Activated naive CD4-positive, alpha-beta T cell treated with anti-CD3 and anti-CD28 coated beads, Interleukin-2, amount 50 U/mL, for 72 hours (primary cell): ENCODE results near the gene QRFPR. TPM values are rescaled to one million over a fixed set of nuclear protein-coding genes. Genes with fewer than 3 reads are reported as not detected.
"Not testable (repeated sequence)": the region's sequence is repeated elsewhere in the genome, so short reads cannot be mapped to it uniquely, and the experiment has no call there.

ENCODE experiments used
- ATAC-seq, 2 donors: fragments of 150-1000 bp; cut with Tn5 transposase; 2 replicates each; pipeline ENCODE4 v1.10.0; 2021; ENCODE audit warnings: mild to moderate bottlenecking in 2 of 2, moderate library complexity in 2 of 2
- DNase-seq, 2 donors: peaks; one replicate each; pipeline ENCODE4 v3.0.0; 2021 to 2022; ENCODE audit warnings: low spot score in 2 of 2
- H3K27ac Mint-ChIP-seq, 2 donors: one replicate each; pipeline ENCODE4 v1.8.0; 2022; ENCODE audit warnings: mild to moderate bottlenecking in 2 of 2, mixed read lengths in 2 of 2
- H3K36me3 Mint-ChIP-seq, 2 donors: one replicate each; pipeline ENCODE4 v1.8.0; 2022; ENCODE audit warnings: mixed read lengths in 2 of 2
- H3K9me3 Mint-ChIP-seq, 2 donors: one replicate each; pipeline ENCODE4 v1.8.0; 2022; ENCODE audit warnings: mixed read lengths in 2 of 2
- total RNA-seq, 2 donors: library from RNA; stranded (reverse); gene quantifications; one replicate each; pipeline ENCODE4 v1.2.3, GENCODE V29; 2022

Gene QRFPR
- total RNA-seq, 2 donors from 2014 or later: not detected

GRCh38 chr4:121360495-121360894 is 20.3 kb downstream of the QRFPR start:
- DNase-seq: no peak
- H3K36me3 Mint-ChIP-seq: no peaks in the 10 kb centered on the region
- H3K27ac Mint-ChIP-seq: no peak overlapping the region
- H3K9me3 Mint-ChIP-seq: peaks cover 0 to under 1% of the 10 kb centered on the region in 2 donors
- ATAC-seq: no peak

- no peak for DNase-seq
- no peak for ATAC-seq
- Mint-ChIP-seq H3K36me3 (peaks cover 15 to 17% of the 10 kb centered on the region in 2 donors), H3K27ac (no peak overlapping the region), H3K9me3 (peaks cover 7% of the 10 kb centered on the region in 2 donors)
Observed at GRCh38 chr4:121358473-121358872, 22.3 kb downstream of the QRFPR start.

- no peak for ATAC-seq
- peaks cover 7 to 12% of the 10 kb centered on the region in 2 donors for H3K9me3 Mint-ChIP-seq
- no peak overlapping the region for H3K27ac Mint-ChIP-seq
Observed at GRCh38 chr4:121353213-121353612, 27.6 kb downstream of the QRFPR start.

GRCh38 chr4:121344098-121344497 is 36.7 kb downstream of the QRFPR start:
- no peak for ATAC-seq
- H3K36me3 Mint-ChIP-seq: no peaks in the 10 kb centered on the region
- H3K27ac Mint-ChIP-seq: no peak overlapping the region
- no peak for DNase-seq
- H3K9me3 Mint-ChIP-seq: no peaks in the 10 kb centered on the region

More at GRCh38 chr4:121353213-121353612, 27.6 kb downstream of the QRFPR start:
- peaks cover 15 to 18% of the 10 kb centered on the region in 2 donors for H3K36me3 Mint-ChIP-seq
- no peak for DNase-seq

DNA sequence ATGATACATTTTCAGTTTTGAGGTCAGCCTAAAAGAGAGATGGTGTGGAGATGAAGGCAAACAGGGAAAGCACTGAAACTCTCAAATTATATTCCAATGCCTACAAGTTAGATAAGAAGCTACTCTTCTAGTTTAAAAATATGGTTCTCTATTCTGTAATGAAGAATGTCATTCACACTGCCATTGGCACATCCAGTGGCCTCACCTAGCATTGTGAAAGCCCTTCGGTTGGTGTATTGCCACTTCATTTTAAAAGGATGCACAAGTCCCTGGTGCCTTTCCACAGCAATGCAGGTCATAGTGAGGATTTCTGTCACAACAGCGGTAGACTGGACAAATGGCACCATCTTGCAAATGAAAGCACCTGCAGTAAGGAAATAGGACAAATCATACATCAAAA is 40.6 kb downstream of the QRFPR start:
- H3K27ac Mint-ChIP-seq: no peak overlapping the region
- H3K9me3 Mint-ChIP-seq: no peaks in the 10 kb centered on the region
- no peak for DNase-seq
- no peak for ATAC-seq
- no peaks in the 10 kb centered on the region for H3K36me3 Mint-ChIP-seq

GRCh38 chr4:121339824-121340223 is 41.0 kb downstream of the QRFPR start:
- ATAC-seq (no peak), DNase-seq (no peak)
- Mint-ChIP-seq H3K9me3 (no peaks in the 10 kb centered on the region), H3K27ac (no peak overlapping the region), H3K36me3 (no peaks in the 10 kb centered on the region)

- ATAC-seq (no peak), DNase-seq (no peak)
- Mint-ChIP-seq H3K9me3 (no peaks in the 10 kb centered on the region), H3K36me3 (no peaks in the 10 kb centered on the region), H3K27ac (no peak overlapping the region)
Observed at GRCh38 chr4:121339307-121339706, 41.5 kb downstream of the QRFPR start.

DNA sequence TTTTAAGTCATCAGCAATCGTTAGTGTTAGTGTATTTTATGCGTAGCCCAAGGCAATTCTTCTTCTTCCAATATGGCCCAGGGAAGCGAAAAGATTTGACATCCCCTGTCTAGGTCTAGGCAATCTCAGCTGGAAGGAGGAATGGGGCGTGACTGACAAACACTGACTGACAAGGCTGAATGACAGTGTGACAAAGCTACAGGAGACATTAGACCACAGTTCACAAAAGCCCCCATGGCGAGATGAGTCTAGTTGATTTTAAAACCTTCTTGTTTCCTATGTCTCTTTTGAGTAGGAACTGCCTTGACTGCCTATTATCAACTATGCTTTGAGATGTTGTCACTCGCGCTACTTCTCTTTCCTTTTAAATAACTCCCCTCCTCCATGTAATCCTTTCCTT is 42.3 kb downstream of the QRFPR start:
- ATAC-seq (no peak), DNase-seq (no peak)
- Mint-ChIP-seq H3K27ac (no peak overlapping the region), H3K36me3 (no peaks in the 10 kb centered on the region), H3K9me3 (no peaks in the 10 kb centered on the region)

- no peaks in the 10 kb centered on the region for H3K9me3 Mint-ChIP-seq
- DNase-seq (no peak), ATAC-seq (peak; percentile 49 to 51)
- H3K36me3 Mint-ChIP-seq: no peaks in the 10 kb centered on the region
- H3K27ac Mint-ChIP-seq: no peak overlapping the region
Observed at GRCh38 chr4:121336706-121337105, 44.1 kb downstream of the QRFPR start.

- H3K36me3 Mint-ChIP-seq: no peaks in the 10 kb centered on the region
- ATAC-seq: no peak
- H3K27ac Mint-ChIP-seq: no peak overlapping the region
- H3K9me3 Mint-ChIP-seq: no peaks in the 10 kb centered on the region
- no peak for DNase-seq
Observed at GRCh38 chr4:121330180-121330665, 50.6 kb downstream of the QRFPR start.

DNA sequence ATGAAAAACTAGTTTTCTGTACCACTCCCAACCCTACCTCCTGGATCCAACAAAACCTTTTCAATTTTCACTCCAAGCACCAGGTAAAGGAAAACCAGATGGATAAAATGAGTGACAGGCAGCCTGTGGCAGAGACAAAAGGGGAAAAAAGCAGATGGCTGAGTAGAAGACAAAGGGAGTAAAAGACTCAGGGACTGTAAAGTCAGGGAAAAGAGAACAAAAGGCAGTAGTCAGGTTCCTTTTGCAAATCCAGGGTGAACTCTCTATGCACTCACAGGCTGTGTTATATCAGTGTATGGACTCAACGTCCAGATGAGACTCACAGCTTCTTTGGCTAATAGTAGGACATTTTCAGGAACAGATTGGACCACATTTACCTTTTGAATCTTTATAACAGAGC is 54.2 kb downstream of the QRFPR start:
- H3K27ac Mint-ChIP-seq: no peak overlapping the region
- DNase-seq (no peak), ATAC-seq (no peak)
- H3K36me3 Mint-ChIP-seq: no peaks in the 10 kb centered on the region
- no peaks in the 10 kb centered on the region for H3K9me3 Mint-ChIP-seq

DNA sequence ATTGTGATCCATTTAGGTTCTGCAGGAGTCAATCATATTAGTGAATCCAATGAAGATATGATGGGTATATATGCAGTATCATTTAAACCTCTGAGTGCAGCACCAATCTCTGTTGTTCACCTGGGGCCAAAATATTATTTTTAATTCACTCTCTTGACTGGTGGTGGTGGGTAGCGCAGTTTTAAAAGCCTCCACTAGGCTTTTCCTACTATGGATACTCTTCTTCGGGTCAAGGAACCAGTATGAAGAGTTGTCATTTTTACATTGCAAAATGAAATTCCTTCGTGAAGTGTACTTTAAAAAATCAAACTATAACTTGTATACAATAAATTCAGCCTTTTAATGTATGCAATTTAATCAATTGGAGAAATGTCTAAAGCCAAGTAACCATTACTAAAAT is 56.5 kb downstream of the QRFPR start:
- no peaks in the 10 kb centered on the region for H3K9me3 Mint-ChIP-seq

DNA sequence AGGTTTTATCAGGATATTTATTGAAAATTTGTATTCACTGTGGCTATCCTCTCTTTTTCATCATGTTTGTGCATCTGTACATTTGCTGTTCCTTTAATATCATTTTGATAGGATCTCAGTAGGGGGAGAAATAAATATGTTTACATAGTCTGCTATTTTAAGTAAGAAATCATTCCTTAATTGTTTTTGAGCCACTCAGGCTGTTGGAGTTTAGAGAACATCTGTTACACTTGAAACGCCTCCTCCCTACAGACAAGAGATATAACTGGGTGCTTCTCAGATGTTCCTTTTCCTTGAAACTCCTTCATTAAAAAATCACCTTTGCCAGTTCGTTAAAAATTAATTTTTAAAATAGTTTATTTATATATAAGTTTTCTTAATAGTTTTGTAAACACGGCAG is 59.4 kb downstream of the QRFPR start:
- Mint-ChIP-seq H3K36me3 (no peaks in the 10 kb centered on the region), H3K9me3 (peaks cover 0 to 4% of the 10 kb centered on the region in 2 donors), H3K27ac (no peak overlapping the region)
- no peak for ATAC-seq
- no peak for DNase-seq

More for the DNA sequence above, 56.5 kb downstream of the QRFPR start:
- H3K36me3 Mint-ChIP-seq: no peaks in the 10 kb centered on the region
- ATAC-seq (no peak), DNase-seq (no peak)
- no peak overlapping the region for H3K27ac Mint-ChIP-seq

- no peak overlapping the region for H3K27ac Mint-ChIP-seq
- H3K9me3 Mint-ChIP-seq: peaks cover 0 to 4% of the 10 kb centered on the region in 2 donors
- no peak for DNase-seq
- ATAC-seq: no peak
- no peaks in the 10 kb centered on the region for H3K36me3 Mint-ChIP-seq
Observed at GRCh38 chr4:121316091-121316490, 64.7 kb downstream of the QRFPR start.

DNA sequence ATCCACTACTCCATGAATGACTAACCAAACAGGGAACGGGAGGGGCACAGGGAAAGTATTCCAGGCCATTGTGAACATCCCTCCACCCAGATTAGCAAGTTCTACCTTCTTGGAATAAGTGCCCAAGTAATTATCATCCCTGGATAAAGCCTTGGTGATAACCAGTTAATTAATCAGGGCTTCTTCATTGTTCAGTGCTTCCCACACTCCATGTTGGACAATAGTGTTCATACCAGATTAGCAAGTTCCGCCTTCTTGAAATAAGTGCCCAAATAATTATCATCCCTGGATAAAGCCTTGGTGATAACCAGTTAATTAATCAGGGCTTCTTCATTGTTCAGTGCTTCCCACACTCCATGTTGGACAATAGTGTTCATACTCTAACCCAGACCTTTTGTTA is 67.4 kb downstream of the QRFPR start:
- not testable (repeated sequence) for H3K36me3 Mint-ChIP-seq, H3K9me3 Mint-ChIP-seq, H3K27ac Mint-ChIP-seq, ATAC-seq, DNase-seq

- no peaks in the 10 kb centered on the region for H3K36me3 Mint-ChIP-seq
- no peak for DNase-seq
- ATAC-seq: no peak
- no peaks in the 10 kb centered on the region for H3K9me3 Mint-ChIP-seq
- no peak overlapping the region for H3K27ac Mint-ChIP-seq
Observed at GRCh38 chr4:121308828-121309227, 72.0 kb downstream of the QRFPR start.

GRCh38 chr4:121308328-121308663 is 72.5 kb downstream of the QRFPR start:
- Mint-ChIP-seq H3K9me3 (no peaks in the 10 kb centered on the region), H3K27ac (no peak overlapping the region), H3K36me3 (no peaks in the 10 kb centered on the region)
- DNase-seq (no peak), ATAC-seq (no peak)

GRCh38 chr4:121307445-121308327 is 73.1 kb downstream of the QRFPR start:
- DNase-seq (peak in 1 of 2 donors; percentile 50), ATAC-seq (peak; percentile 71 to 75)
- H3K9me3 Mint-ChIP-seq: no peaks in the 10 kb centered on the region
- H3K27ac Mint-ChIP-seq: peak overlapping the region in 1 of 2 donors; percentile 6
- H3K36me3 Mint-ChIP-seq: no peaks in the 10 kb centered on the region
